ENCODE measurements around the gene ZBTB7C. TPM values are rescaled to one million over a fixed set of nuclear protein-coding genes. Genes with fewer than 3 reads are reported as not detected.

ZBTB7C gene
- total RNA-seq, 2 experiments from 2014 or later: 0.05 TPM; not detected in 1

GRCh38 chr18:48396561-48396960 lies 12.6 kb downstream of the ZBTB7C start:
- ChIA-PET POLR2A (no interaction called here), CTCF (no interaction called here)
- Mint-ChIP-seq H3K27ac (no peak overlapping the region), H3K27me3 (peaks cover 35% of the 10 kb centered on the region), H3K9me3 (no peaks in the 10 kb centered on the region), H3K4me1 (ENCODE audit: low read depth) (peaks cover 5% of the 10 kb centered on the region), H3K4me3 (no peak overlapping the region), H3K36me3 (no peaks in the 10 kb centered on the region)
- intact Hi-C loops (cut with micrococcal nuclease): no loop called here
- DNase-seq: no peak

DNA sequence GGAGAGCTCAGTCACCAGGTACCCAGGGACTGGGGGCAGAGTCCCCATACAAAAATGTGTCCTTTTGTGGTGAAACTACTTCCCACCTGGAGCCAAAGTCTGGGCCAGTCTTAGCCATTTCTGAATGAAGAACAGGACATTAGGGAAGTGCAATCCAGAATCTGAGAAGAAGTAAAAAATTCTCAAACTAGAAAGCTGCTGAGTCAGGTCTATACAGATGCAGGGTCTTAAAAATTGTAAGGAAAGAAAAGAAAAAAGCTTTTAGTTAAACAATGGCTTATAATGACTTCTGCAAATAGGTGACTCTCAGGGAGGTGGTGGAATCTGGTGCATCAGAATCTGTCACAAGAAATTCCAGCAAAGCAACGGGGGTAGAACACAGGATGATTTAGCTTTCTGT lies 13.5 kb downstream of the ZBTB7C start:
- H3K36me3 Mint-ChIP-seq: no peaks in the 10 kb centered on the region
- H3K4me3 Mint-ChIP-seq: no peak overlapping the region
- H3K27ac Mint-ChIP-seq: no peak overlapping the region
- H3K9me3 Mint-ChIP-seq: no peaks in the 10 kb centered on the region
- H3K4me1 Mint-ChIP-seq (ENCODE audit: low read depth): peaks cover 5% of the 10 kb centered on the region
- no peak for DNase-seq
- intact Hi-C loops (cut with micrococcal nuclease): no loop called here
- ChIA-PET CTCF (no interaction called here), POLR2A (no interaction called here)
- peaks cover 38% of the 10 kb centered on the region for H3K27me3 Mint-ChIP-seq

DNA sequence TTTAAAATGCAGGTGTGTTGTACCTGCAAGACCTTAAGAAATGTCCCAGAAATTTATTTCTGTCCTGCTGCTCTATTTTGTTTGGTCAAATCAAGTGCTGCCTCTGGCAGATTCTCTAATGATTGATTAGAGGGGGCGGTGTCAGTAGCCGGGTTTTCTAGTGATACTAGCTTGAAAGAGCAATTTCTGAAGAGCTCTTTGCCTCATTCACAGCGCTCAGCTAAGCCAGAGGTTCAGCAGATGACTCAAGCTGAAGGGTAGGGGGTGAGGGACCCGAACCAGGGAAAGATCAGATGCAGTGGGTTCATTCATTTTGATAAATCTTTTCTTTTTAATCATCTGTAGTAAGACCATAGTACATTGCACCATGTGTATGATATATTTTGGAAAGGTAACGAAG lies 15.0 kb downstream of the ZBTB7C start:
- POLR2A ChIA-PET: no interaction called here
- DNase-seq: no peak
- H3K36me3 Mint-ChIP-seq: no peaks in the 10 kb centered on the region
- H3K4me3 Mint-ChIP-seq: no peak overlapping the region
- H3K27me3 Mint-ChIP-seq: peaks cover 43% of the 10 kb centered on the region
- no peaks in the 10 kb centered on the region for H3K4me1 Mint-ChIP-seq (ENCODE audit: low read depth)
- CTCF ChIA-PET: no interaction called here
- no peak overlapping the region for H3K27ac Mint-ChIP-seq
- intact Hi-C loops (cut with micrococcal nuclease): no loop called here
- H3K9me3 Mint-ChIP-seq: no peaks in the 10 kb centered on the region

DNA sequence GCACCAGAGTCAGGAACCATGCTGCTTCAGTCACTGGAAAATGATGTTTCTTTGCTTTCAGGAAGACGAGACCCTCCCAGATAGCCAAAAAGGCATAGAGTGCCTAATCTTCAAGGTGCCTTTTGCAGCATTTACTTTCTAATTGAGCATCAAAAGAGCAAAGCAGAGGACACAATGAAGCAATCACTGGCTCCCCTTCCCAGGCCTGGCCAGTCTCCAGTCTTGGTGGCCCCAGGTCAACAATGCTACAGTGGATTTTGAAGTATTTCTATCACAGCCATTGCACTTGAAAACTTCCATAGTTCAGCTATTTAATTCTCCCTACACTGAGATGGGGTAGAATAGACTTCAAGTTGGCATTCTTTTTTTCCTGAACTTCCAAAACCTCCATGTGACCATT lies 15.4 kb downstream of the ZBTB7C start:
- H3K27me3 Mint-ChIP-seq: peaks cover 40% of the 10 kb centered on the region
- no peaks in the 10 kb centered on the region for H3K4me1 Mint-ChIP-seq (ENCODE audit: low read depth)
- intact Hi-C loops (cut with micrococcal nuclease): no loop called here
- H3K9me3 Mint-ChIP-seq: no peaks in the 10 kb centered on the region
- ChIA-PET POLR2A (no interaction called here), CTCF (interaction anchor here (0.9 kb wide), 1 partner anchor 51 kb away, joined by 3 read pairs; no protein-coding TSS in a partner anchor)
- H3K36me3 Mint-ChIP-seq: no peaks in the 10 kb centered on the region
- DNase-seq: no peak
- H3K27ac Mint-ChIP-seq: no peak overlapping the region
- no peak overlapping the region for H3K4me3 Mint-ChIP-seq

GRCh38 chr18:48393170-48393569 lies 16.0 kb downstream of the ZBTB7C start:
- POLR2A ChIA-PET: no interaction called here
- no peaks in the 10 kb centered on the region for H3K36me3 Mint-ChIP-seq
- H3K4me3 Mint-ChIP-seq: no peak overlapping the region
- no peaks in the 10 kb centered on the region for H3K9me3 Mint-ChIP-seq
- no peaks in the 10 kb centered on the region for H3K4me1 Mint-ChIP-seq (ENCODE audit: low read depth)
- CTCF ChIA-PET: interaction anchor here (0.9 kb wide), 1 partner anchor 52 kb away, joined by 3 read pairs; no protein-coding TSS in a partner anchor
- H3K27me3 Mint-ChIP-seq: peaks cover 41% of the 10 kb centered on the region
- no peak for DNase-seq
- H3K27ac Mint-ChIP-seq: no peak overlapping the region
- intact Hi-C loops (cut with micrococcal nuclease): no loop called here

DNA sequence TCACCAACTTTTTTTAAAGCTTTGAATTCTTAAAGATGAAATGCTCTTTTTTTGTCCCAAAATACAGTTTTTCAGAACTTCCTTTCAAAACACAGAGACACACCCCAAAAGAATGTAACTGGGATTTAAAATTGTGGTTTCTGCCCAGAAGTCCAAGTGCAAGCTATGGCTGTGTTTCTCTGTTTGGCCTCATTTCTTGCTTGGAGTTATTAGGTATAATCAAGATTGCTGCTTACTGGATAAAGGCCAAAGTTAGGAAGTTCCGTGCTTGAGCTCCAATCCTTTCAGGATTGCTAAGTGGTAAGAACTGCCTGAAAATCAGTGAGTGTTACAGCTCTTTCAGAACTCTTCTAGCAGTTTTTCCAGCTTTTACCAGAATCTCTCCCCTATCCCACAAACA lies 16.9 kb downstream of the ZBTB7C start:
- intact Hi-C loops (cut with micrococcal nuclease): no loop called here
- no peak for DNase-seq
- H3K4me3 Mint-ChIP-seq: no peak overlapping the region
- POLR2A ChIA-PET: no interaction called here
- CTCF ChIA-PET: no interaction called here
- H3K27ac Mint-ChIP-seq: no peak overlapping the region
- no peaks in the 10 kb centered on the region for H3K9me3 Mint-ChIP-seq
- H3K36me3 Mint-ChIP-seq: no peaks in the 10 kb centered on the region
- H3K4me1 Mint-ChIP-seq (ENCODE audit: low read depth): no peaks in the 10 kb centered on the region
- peaks cover 43% of the 10 kb centered on the region for H3K27me3 Mint-ChIP-seq

DNA sequence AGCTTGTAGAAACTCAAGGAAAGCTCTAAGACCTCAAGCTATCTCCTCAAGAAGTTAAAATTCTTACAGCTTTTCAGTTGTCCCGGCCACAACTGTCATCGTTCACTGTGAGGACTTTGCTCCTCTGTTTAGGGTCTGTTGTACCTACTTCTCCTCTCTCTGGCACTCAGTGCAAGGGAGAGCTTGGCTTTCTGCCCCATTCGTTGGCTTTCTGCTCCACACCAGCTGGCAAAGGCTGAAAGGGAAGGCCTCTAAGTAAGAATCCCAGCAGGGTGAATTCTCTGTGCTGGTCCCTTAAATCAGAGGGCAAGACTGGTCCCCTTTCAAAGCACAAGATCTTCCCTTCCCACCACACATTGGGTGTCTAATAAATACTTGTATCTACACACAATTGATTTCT lies 17.3 kb downstream of the ZBTB7C start:
- intact Hi-C loops (cut with micrococcal nuclease): no loop called here
- H3K4me1 Mint-ChIP-seq (ENCODE audit: low read depth): no peaks in the 10 kb centered on the region
- DNase-seq: no peak
- H3K9me3 Mint-ChIP-seq: no peaks in the 10 kb centered on the region
- no peaks in the 10 kb centered on the region for H3K36me3 Mint-ChIP-seq
- H3K27ac Mint-ChIP-seq: no peak overlapping the region
- H3K27me3 Mint-ChIP-seq: peaks cover 46% of the 10 kb centered on the region
- no peak overlapping the region for H3K4me3 Mint-ChIP-seq
- CTCF ChIA-PET: no interaction called here
- POLR2A ChIA-PET: no interaction called here

DNA sequence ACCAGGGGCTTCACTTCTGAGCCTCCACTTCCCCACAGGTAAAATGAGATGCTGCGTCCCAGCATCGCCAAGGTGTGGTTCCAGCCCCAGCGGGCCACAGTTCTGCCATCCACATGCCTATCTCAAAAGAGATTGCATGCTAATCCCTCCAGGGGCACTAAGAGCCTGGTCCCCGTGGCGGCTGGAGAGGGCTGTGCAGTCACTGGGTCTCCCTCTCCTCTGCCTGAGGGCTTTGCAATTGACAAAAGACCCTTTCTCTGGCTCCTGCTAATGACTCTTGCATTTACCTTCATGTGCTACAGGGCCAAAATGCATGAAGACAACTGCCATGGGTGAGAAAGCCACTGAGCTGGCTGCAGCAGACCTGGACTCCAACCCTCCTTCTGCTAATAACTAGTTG lies 18.5 kb downstream of the ZBTB7C start:
- Mint-ChIP-seq H3K36me3 (no peaks in the 10 kb centered on the region), H3K27me3 (peaks cover 48% of the 10 kb centered on the region), H3K4me3 (no peak overlapping the region), H3K27ac (no peak overlapping the region), H3K9me3 (no peaks in the 10 kb centered on the region), H3K4me1 (ENCODE audit: low read depth) (no peaks in the 10 kb centered on the region)
- CTCF ChIA-PET: no interaction called here
- intact Hi-C loops (cut with micrococcal nuclease): no loop called here
- POLR2A ChIA-PET: no interaction called here
- no peak for DNase-seq

DNA sequence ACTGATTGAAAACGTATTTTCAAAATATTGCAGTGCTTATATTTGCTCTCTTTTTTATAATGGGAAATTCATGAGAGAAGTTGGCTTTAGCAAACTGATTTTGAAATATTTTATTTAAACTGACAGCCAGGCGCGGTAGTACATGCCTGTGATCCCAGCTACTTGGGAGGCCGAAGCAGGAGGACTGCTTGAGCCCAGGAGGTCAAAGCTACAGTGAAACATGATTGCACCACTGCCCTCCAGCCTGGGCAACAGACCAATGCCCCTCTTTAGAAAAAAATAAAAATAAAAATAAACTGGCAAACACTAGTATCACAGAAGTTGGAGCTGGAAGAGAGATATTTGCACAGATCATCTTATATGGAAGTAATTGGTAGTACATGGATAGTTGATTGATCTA lies 20.7 kb downstream of the ZBTB7C start:
- ChIA-PET CTCF (no interaction called here), POLR2A (no interaction called here)
- no peaks in the 10 kb centered on the region for H3K36me3 Mint-ChIP-seq
- H3K4me1 Mint-ChIP-seq (ENCODE audit: low read depth): no peaks in the 10 kb centered on the region
- no peak overlapping the region for H3K27ac Mint-ChIP-seq
- no peak for DNase-seq
- H3K9me3 Mint-ChIP-seq: no peaks in the 10 kb centered on the region
- H3K4me3 Mint-ChIP-seq: no peak overlapping the region
- intact Hi-C loops (cut with micrococcal nuclease): no loop called here
- peaks cover 34% of the 10 kb centered on the region for H3K27me3 Mint-ChIP-seq

- ChIA-PET POLR2A (no interaction called here), CTCF (no interaction called here)
- Mint-ChIP-seq H3K27me3 (peaks cover 28% of the 10 kb centered on the region), H3K4me1 (ENCODE audit: low read depth) (no peaks in the 10 kb centered on the region), H3K4me3 (no peak overlapping the region), H3K36me3 (no peaks in the 10 kb centered on the region), H3K27ac (no peak overlapping the region), H3K9me3 (no peaks in the 10 kb centered on the region)
- DNase-seq: no peak
- intact Hi-C loops (cut with micrococcal nuclease): no loop called here
These were observed 21.9 kb downstream of the ZBTB7C start for GRCh38 chr18:48387300-48387699.

DNA sequence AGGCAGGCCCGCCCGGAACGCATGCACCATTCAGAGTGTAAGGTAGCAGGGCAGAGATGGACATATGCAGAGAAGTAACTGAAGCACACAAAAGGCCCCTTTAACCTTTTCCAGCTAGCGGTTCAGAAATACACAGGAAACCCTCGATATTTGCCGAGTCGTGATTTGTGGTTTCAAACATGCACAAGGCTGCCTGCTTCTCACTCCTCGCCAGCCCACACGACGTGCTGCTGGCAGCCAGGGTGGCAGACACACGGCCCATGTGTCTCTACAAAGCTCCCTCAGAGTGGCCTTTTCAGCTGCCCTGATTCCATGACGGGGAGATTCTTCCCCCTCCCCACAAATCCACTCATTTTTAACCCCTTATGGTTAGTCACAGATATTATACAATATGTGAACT lies 23.6 kb downstream of the ZBTB7C start:
- H3K4me3 Mint-ChIP-seq: no peak overlapping the region
- H3K4me1 Mint-ChIP-seq (ENCODE audit: low read depth): no peaks in the 10 kb centered on the region
- peaks cover 22% of the 10 kb centered on the region for H3K27me3 Mint-ChIP-seq
- no peaks in the 10 kb centered on the region for H3K9me3 Mint-ChIP-seq
- no peak for DNase-seq
- ChIA-PET POLR2A (no interaction called here), CTCF (no interaction called here)
- no peaks in the 10 kb centered on the region for H3K36me3 Mint-ChIP-seq
- no peak overlapping the region for H3K27ac Mint-ChIP-seq
- intact Hi-C loops (cut with micrococcal nuclease): no loop called here

- no peak for DNase-seq
- H3K4me1 Mint-ChIP-seq (ENCODE audit: low read depth): no peaks in the 10 kb centered on the region
- no peak overlapping the region for H3K27ac Mint-ChIP-seq
- no peaks in the 10 kb centered on the region for H3K9me3 Mint-ChIP-seq
- ChIA-PET POLR2A (no interaction called here), CTCF (no interaction called here)
- H3K4me3 Mint-ChIP-seq: no peak overlapping the region
- no peaks in the 10 kb centered on the region for H3K36me3 Mint-ChIP-seq
- intact Hi-C loops (cut with micrococcal nuclease): no loop called here
- H3K27me3 Mint-ChIP-seq: peaks cover 17% of the 10 kb centered on the region
These were observed 32.2 kb downstream of the ZBTB7C start for GRCh38 chr18:48376934-48377333.

DNA sequence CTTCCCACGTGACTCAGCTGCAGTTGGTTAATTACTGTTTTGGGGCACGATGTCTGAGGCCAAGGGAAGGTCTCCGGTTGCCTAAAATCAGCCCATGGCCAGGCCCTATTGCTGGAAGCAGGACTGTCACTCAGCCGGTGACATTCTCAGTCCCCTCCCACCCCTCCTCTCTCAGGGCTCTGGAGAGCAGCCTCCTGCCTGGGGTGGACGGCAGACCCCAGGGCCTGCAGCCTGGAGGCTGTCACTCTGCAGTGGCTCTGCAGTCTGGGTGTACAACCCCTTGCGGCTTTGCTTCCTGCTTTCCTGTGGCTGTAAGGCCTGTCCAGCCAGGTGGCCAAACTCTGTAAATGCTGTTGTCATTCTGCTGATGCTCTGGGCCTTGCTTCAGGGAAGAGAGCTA lies 32.8 kb downstream of the ZBTB7C start:
- no peak overlapping the region for H3K27ac Mint-ChIP-seq
- H3K4me3 Mint-ChIP-seq: no peak overlapping the region
- H3K36me3 Mint-ChIP-seq: no peaks in the 10 kb centered on the region
- no peaks in the 10 kb centered on the region for H3K4me1 Mint-ChIP-seq (ENCODE audit: low read depth)
- ChIA-PET POLR2A (no interaction called here), CTCF (no interaction called here)
- peaks cover 14% of the 10 kb centered on the region for H3K27me3 Mint-ChIP-seq
- intact Hi-C loops (cut with micrococcal nuclease): no loop called here
- no peak for DNase-seq
- H3K9me3 Mint-ChIP-seq: no peaks in the 10 kb centered on the region
